NCI-H1105 (cell line): ENCODE results near the gene LXN.

ENCODE experiments used
- DNase-seq: peaks from one replicate; lab custom pipeline; 2025; lab: John Stamatoyannopoulos, UW

Gene LXN

GRCh38 chr3:158668506-158668905, 3.9 kb downstream of the LXN start:
- DNase-seq, result no peak

- no peak for DNase-seq
These were observed 6.0 kb downstream of the LXN start for GRCh38 chr3:158666416-158666815.

GRCh38 chr3:158663832-158664231, 8.6 kb downstream of the LXN start:
- DNase-seq, result no peak

GRCh38 chr3:158663246-158663645, 9.2 kb downstream of the LXN start:
- no peak for DNase-seq

- no peak for DNase-seq
These were observed 11.7 kb downstream of the LXN start for GRCh38 chr3:158660711-158661110.

- DNase-seq, result peak; percentile 32
These were observed 12.8 kb downstream of the LXN start for GRCh38 chr3:158659454-158660237.

GRCh38 chr3:158658889-158659288, 13.6 kb downstream of the LXN start:
- no peak for DNase-seq

- DNase-seq, result no peak
These were observed 20.0 kb downstream of the LXN start for GRCh38 chr3:158652463-158652862.

- no peak for DNase-seq
These were observed 21.3 kb downstream of the LXN start for GRCh38 chr3:158651192-158651591.

- no peak for DNase-seq
These were observed 22.7 kb downstream of the LXN start for GRCh38 chr3:158649791-158650190.

- DNase-seq, result peak; percentile 99
These were observed 28.0 kb downstream of the LXN start, which contains the start of gene GFM1 for GRCh38 chr3:158644345-158644908. Gene GFM1, plus strand, starts transcription at chr3:158644527. Its CDS starts 108 bp downstream, at chr3:158644635.

- no peak for DNase-seq
These were observed 29.8 kb downstream of the LXN start for GRCh38 chr3:158642474-158643210.

- DNase-seq, result no peak
These were observed 30.4 kb downstream of the LXN start for GRCh38 chr3:158642005-158642404.

- no peak for DNase-seq
These were observed 31.8 kb downstream of the LXN start for GRCh38 chr3:158640646-158641045.

- DNase-seq, result no peak
These were observed 40.5 kb downstream of the LXN start for GRCh38 chr3:158631981-158632380.

- DNase-seq, result no peak
These were observed 46.6 kb downstream of the LXN start for GRCh38 chr3:158625881-158626280.

GRCh38 chr3:158617982-158618875, 54.2 kb downstream of the LXN start:
- DNase-seq, result no peak
